GM06990 (cell line): ENCODE results near the gene GREB1L.

Experiments used
- DNase-seq: peaks from one replicate; pipeline ENCODE4 v3.0.0-alpha.2; 2011; ENCODE audit not compliant: insufficient read length; ENCODE audit errors: extremely low read depth
- H3K27me3 ChIP-seq: replicated peaks from 2 replicates; pipeline ENCODE4 v1.6.0; 2011; ENCODE audit warnings: low read length; ENCODE audit not compliant: control insufficient read depth, insufficient read depth
- H3K36me3 ChIP-seq: 2 replicates; pipeline ENCODE4 v1.5.1; 2011; ENCODE audit warnings: low read length; ENCODE audit not compliant: control insufficient read depth, insufficient read depth
- H3K4me3 ChIP-seq: replicated peaks from 2 replicates; pipeline ENCODE4 v1.5.1; 2011; ENCODE audit warnings: low read depth, mild to moderate bottlenecking, control low read depth, low read length
- CTCF ChIP-seq: IDR thresholded peaks from 2 replicates; pipeline ENCODE4 v1.5.1; 2011; ENCODE audit warnings: low read length, control low read depth, mild to moderate bottlenecking, inconsistent platforms; ENCODE audit not compliant: insufficient read depth, poor library complexity, severe bottlenecking

GREB1L gene

GRCh38 chr18:21499997-21500396, 258.0 kb downstream of the GREB1L start:
- Histone ChIP-seq H3K36me3 (no peaks in the 10 kb centered on the region), H3K27me3 (no peaks in the 10 kb centered on the region; the same call in none of the 2 replicates), H3K4me3 (no peak overlapping the region)
- DNase-seq = no peak
- no peak for TF ChIP-seq CTCF

DNA sequence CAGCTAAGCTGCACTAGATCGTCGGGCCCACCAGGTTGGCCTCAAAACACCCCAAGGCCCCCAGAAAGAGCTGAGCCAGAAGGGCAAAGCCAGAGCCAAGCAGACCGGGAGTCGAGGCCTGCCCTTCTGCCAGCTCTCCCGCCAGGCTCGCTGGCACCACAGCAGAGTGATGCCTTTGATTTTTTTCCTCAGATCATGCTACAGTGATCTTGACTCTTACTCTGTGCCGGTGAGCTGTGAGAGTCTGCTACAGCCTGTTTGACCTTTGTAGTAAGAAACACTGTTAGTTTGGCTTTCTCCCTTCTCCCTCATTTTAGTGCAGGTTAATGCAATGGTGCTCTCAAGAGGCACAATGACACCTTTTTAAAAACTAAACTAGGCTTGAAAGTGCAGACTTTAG, 260.6 kb downstream of the GREB1L start:
- no peak for DNase-seq
- no peak overlapping the region for H3K4me3 ChIP-seq
- H3K27me3 ChIP-seq = no peaks in the 10 kb centered on the region; the same call in none of the 2 replicates
- no peak for TF ChIP-seq CTCF
- no peaks in the 10 kb centered on the region for H3K36me3 ChIP-seq

- DNase-seq = no peak
- Histone ChIP-seq H3K27me3 (no peaks in the 10 kb centered on the region), H3K4me3 (no peak overlapping the region), H3K36me3 (no peaks in the 10 kb centered on the region)
- TF ChIP-seq CTCF = no peak
Measured at GRCh38 chr18:21507913-21508701, 266.1 kb downstream of the GREB1L start.

- DNase-seq = no peak
- H3K36me3 ChIP-seq = no peaks in the 10 kb centered on the region
- H3K4me3 ChIP-seq = no peak overlapping the region
- no peaks in the 10 kb centered on the region for H3K27me3 ChIP-seq
- no peak for TF ChIP-seq CTCF
Measured at GRCh38 chr18:21509062-21509461, 267.0 kb downstream of the GREB1L start.

DNA sequence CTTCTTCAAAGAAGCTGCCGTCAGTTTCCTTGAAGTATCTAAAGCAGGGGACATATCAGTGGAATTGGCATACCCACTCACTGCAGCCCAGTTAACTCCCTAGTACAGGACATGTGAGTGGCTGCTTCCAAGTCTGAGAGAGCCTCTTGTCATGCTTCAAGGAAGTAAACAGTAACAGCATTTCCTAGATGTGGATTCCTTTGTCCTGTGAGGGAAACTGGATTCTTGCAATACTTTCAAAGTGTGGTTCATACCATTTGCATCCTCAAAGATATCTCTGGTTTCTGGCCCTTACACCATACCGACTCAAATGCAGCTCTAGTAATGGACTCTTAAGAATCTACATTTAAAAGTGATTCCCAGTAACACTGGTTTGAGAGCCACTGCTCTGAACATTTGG, 271.3 kb downstream of the GREB1L start:
- TF ChIP-seq CTCF = no peak
- DNase-seq = no peak

More for the DNA sequence above, 271.3 kb downstream of the GREB1L start:
- no peaks in the 10 kb centered on the region for H3K27me3 ChIP-seq
- H3K36me3 ChIP-seq = no peaks in the 10 kb centered on the region; the same call in 1 of the 2 replicates
- H3K4me3 ChIP-seq = no peak overlapping the region
